ENCODE data around the gene IKZF1. TPM values are rescaled to one million over a fixed set of nuclear protein-coding genes. Genes with fewer than 3 reads are reported as not detected.

Gene IKZF1
- total RNA-seq, 4 donors from 2014 or later: 0.22 to 3.6 (median 1.9) TPM

GRCh38 chr7:50394315-50394714, 89.8 kb downstream of the IKZF1 start:
- ATAC-seq (no peak), DNase-seq (no peak)
- no peaks in the 10 kb centered on the region for H3K4me1 ChIP-seq
- H3K27ac ChIP-seq: no peak overlapping the region
- no peaks in the 10 kb centered on the region for H3K36me3 ChIP-seq
- no peak overlapping the region for H3K4me3 ChIP-seq
- TF ChIP-seq POLR2A (IDR thresholded peaks at IDR 0.05) (no peak), CTCF (IDR thresholded peaks at IDR 0.05 in 4 of 5, conservative IDR thresholded peaks at IDR 0.05 in 1 of 5) (no peak)
- H3K9me3 ChIP-seq: no peaks in the 10 kb centered on the region
- peaks cover 0 to 5% (median 4%) of the 10 kb centered on the region in 3 donors for H3K27me3 ChIP-seq
- intact Hi-C loops (cut with DNase I; ENCODE audit: low total_unique reads): no loop called here
- in situ Hi-C loops (cut with MboI; ENCODE audit: low sequenced_read_pairs in 4 of 4): no loop called here

DNA sequence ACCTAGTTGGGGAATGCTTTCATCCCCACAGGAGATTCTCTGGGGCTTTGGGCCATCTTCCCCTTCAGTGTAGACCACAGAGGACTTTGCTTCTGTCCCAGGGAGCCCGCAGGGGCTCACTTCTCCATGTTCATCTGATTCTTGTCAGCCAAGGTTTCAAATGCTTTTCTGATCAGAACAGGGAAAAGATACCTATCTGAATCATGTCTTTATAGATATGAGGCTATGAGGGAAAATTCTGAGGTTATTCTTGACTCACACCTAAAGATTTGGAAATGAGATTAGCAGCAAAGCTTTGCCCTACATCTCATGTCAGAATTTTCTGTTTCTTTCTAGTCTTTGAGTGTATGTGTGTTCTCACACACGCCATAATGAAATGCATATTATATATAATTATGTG, 92.3 kb downstream of the IKZF1 start:
- Histone ChIP-seq H3K27me3 (peaks cover 5 to 21% (median 11%) of the 10 kb centered on the region in 3 donors), H3K9me3 (no peaks in the 10 kb centered on the region), H3K4me1 (no peaks in the 10 kb centered on the region), H3K36me3 (no peaks in the 10 kb centered on the region), H3K4me3 (no peak overlapping the region), H3K27ac (no peak overlapping the region)
- TF ChIP-seq POLR2A (IDR thresholded peaks at IDR 0.05) (no peak), CTCF (IDR thresholded peaks at IDR 0.05 in 4 of 5, conservative IDR thresholded peaks at IDR 0.05 in 1 of 5) (no peak)
- ATAC-seq (no peak), DNase-seq (no peak)
- in situ Hi-C loops (cut with MboI; ENCODE audit: low sequenced_read_pairs in 4 of 4): no loop called here
- intact Hi-C loops (cut with DNase I; ENCODE audit: low total_unique reads): no loop called here

- intact Hi-C loops (cut with DNase I; ENCODE audit: low total_unique reads): no loop called here
- Histone ChIP-seq H3K4me3 (no peak overlapping the region), H3K4me1 (no peaks in the 10 kb centered on the region), H3K27me3 (peaks cover 6 to 21% (median 11%) of the 10 kb centered on the region in 3 donors), H3K27ac (no peak overlapping the region), H3K36me3 (no peaks in the 10 kb centered on the region), H3K9me3 (no peaks in the 10 kb centered on the region)
- DNase-seq: no peak
- in situ Hi-C loops (cut with MboI; ENCODE audit: low sequenced_read_pairs in 4 of 4): no loop called here
- ATAC-seq: no peak
- TF ChIP-seq POLR2A (IDR thresholded peaks at IDR 0.05): no peak
- TF ChIP-seq CTCF (IDR thresholded peaks at IDR 0.05 in 4 of 5, conservative IDR thresholded peaks at IDR 0.05 in 1 of 5): no peak
Observed at GRCh38 chr7:50397320-50397970, 92.9 kb downstream of the IKZF1 start.

DNA sequence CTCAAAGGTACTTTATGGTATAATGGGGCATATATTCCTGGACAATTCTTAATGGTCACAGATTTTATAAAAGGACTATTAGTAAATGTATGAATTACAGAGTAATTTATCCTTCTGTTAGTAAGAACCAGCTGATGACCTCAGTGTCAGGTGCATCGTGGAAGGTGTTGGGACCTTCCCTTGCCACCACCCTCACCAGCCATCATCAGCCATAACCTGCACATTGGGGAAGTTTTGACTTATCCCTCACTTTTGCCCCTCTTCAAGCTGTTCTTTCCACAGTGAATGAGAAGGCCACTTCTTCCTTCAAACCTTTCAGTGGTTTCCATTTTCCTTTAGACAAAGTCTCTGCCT, 93.4 kb downstream of the IKZF1 start:
- peaks cover 6 to 21% (median 15%) of the 10 kb centered on the region in 3 donors for H3K27me3 ChIP-seq
- no peak overlapping the region for H3K4me3 ChIP-seq
- TF ChIP-seq CTCF (IDR thresholded peaks at IDR 0.05 in 4 of 5, conservative IDR thresholded peaks at IDR 0.05 in 1 of 5): no peak
- TF ChIP-seq POLR2A (IDR thresholded peaks at IDR 0.05): no peak
- no peaks in the 10 kb centered on the region for H3K36me3 ChIP-seq
- no peaks in the 10 kb centered on the region for H3K9me3 ChIP-seq
- no peak overlapping the region for H3K27ac ChIP-seq
- in situ Hi-C loops (cut with MboI; ENCODE audit: low sequenced_read_pairs in 4 of 4) (no loop called here), intact Hi-C loops (cut with DNase I; ENCODE audit: low total_unique reads) (no loop called here)
- DNase-seq: no peak
- ATAC-seq: no peak
- H3K4me1 ChIP-seq: no peaks in the 10 kb centered on the region

GRCh38 chr7:50399206-50399605, 94.7 kb downstream of the IKZF1 start:
- TF ChIP-seq POLR2A (IDR thresholded peaks at IDR 0.05): no peak
- no peak for TF ChIP-seq CTCF (IDR thresholded peaks at IDR 0.05 in 4 of 5, conservative IDR thresholded peaks at IDR 0.05 in 1 of 5)
- Histone ChIP-seq H3K36me3 (no peaks in the 10 kb centered on the region), H3K4me3 (no peak overlapping the region), H3K27me3 (peaks cover 9 to 21% (median 18%) of the 10 kb centered on the region in 3 donors), H3K27ac (no peak overlapping the region), H3K9me3 (no peaks in the 10 kb centered on the region), H3K4me1 (no peaks in the 10 kb centered on the region)
- no peak for ATAC-seq
- in situ Hi-C loops (cut with MboI; ENCODE audit: low sequenced_read_pairs in 4 of 4) (no loop called here), intact Hi-C loops (cut with DNase I; ENCODE audit: low total_unique reads) (no loop called here)
- no peak for DNase-seq
